NCI-H2107 treated with DMSO at 0.1 percent for 48 hours (cell line): ENCODE data around the gene EDC3.

Source experiments
- DNase-seq: peaks from one replicate; lab custom pipeline; 2025; ENCODE audit not compliant: unreplicated experiment; lab: John Stamatoyannopoulos, UW

EDC3 gene

DNA sequence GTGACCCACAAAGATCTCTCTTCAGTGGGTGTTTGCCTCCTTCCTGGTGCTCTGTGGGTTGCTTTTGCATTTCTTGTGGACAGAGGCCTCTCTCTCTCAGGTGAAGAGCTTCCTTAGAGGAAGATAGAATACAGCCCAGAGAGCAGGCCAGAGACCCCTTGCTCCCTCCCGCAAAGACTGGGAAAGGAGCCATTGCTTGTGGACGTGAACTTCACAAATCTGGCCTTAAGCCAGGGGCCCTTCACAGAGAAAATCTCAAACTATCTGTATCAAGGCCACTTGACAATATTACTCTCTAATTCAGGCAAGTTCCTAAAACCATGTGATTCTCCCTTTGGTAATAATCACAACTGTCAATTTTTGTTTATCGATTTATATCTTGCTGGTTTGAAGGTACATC lies 110.6 kb downstream of the EDC3 start:
- no peak for DNase-seq

DNA sequence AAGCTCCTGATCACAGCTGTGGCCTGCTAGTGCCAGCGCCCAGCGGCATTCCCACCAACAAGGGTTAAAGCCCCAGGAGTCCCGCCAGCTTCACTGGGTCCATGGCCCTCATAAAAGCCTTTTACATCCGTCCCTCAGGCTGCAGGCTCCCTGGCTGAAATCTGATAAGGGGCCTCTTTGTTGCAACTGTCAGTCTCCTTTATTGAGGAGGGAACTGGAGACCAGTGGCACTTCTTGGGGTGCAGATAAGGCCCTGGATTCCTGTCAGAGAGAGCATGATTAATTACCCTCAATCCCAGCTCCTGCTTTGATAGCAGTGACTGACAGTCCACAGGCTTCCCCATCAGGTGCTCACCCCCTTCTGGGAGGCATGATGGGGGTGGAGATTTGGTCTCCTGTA lies 111.0 kb downstream of the EDC3 start:
- DNase-seq = peak; percentile 38

DNA sequence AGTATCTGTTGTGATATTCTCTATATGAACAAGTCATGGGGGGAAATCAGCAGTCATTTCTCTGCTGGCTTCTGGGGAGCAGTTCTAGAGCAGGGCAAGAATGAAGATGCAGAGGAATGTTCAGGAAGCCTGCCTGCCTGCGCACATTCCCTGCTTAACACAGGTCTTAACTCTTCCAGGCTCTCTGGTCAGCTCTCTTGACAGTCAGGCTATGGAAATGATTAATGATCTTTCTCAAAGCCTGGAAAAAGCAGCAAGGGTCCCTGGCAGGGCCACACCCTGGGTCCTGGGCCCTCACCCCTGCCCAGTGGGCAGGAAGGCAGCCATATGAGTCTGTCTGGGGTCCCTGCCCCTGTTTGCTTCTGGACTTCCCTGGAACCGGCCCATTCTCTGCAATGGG lies 111.6 kb downstream of the EDC3 start:
- DNase-seq = no peak
